HepG2 (cell line): ENCODE results near the gene HOXC9. TPM values are rescaled to one million over a fixed set of nuclear protein-coding genes. Genes with fewer than 3 reads are reported as not detected.

Source experiments
- AGO1 ChIP-seq: fragments of 200-400 bp; formaldehyde crosslinking; IDR thresholded peaks from 2 replicates; pipeline ENCODE4 v1.6.1; 2017; ENCODE audit warnings: mild to moderate bottlenecking, low read depth, low read length, moderate library complexity; ENCODE audit not compliant: poor library complexity, severe bottlenecking
- ARHGAP35 ChIP-seq: sonication (generic); formaldehyde crosslinking; IDR thresholded peaks from 2 replicates; pipeline ENCODE4 v1.9.0; 2022; ENCODE audit warnings: mild to moderate bottlenecking, inconsistent platforms, moderate library complexity, missing genetic modification reagents, borderline replicate concordance
- FOXC1 ChIP-seq: sonication (generic); formaldehyde crosslinking; IDR thresholded peaks from 2 replicates; pipeline ENCODE4 v1.8.0; 2022; ENCODE audit warnings: mild to moderate bottlenecking, missing genetic modification reagents, borderline replicate concordance
- KDM6A ChIP-seq: IDR thresholded peaks from 2 replicates; pipeline ENCODE4 v1.6.1; 2016; ENCODE audit warnings: low read depth
- NCOA2 ChIP-seq: sonication (generic); formaldehyde crosslinking; IDR thresholded peaks from 2 replicates; pipeline ENCODE4 v1.8.0; 2022; ENCODE audit warnings: inconsistent platforms
- NKX3-1 ChIP-seq: sonication (generic); formaldehyde crosslinking; IDR thresholded peaks from 2 replicates; pipeline ENCODE4 v1.5.0; 2020; ENCODE audit warnings: missing genetic modification reagents
- ONECUT2 ChIP-seq: sonication (generic); formaldehyde crosslinking; IDR thresholded peaks from 2 replicates; pipeline ENCODE4 v1.4.0; 2020; ENCODE audit warnings: missing genetic modification reagents
- PRMT3 ChIP-seq: sonication (generic); formaldehyde crosslinking; IDR thresholded peaks from 2 replicates; pipeline ENCODE4 v1.8.1; 2022; ENCODE audit warnings: low read depth, mild to moderate bottlenecking, moderate library complexity, missing genetic modification reagents, borderline replicate concordance
- RBM39 ChIP-seq: fragments of 200-400 bp; formaldehyde crosslinking; IDR thresholded peaks from one replicate; pipeline ENCODE4 v1.6.1; 2018; ENCODE audit warnings: antibody characterized with exemption, mild to moderate bottlenecking, low read depth, low read length; ENCODE audit not compliant: poor library complexity, severe bottlenecking
- SCMH1 ChIP-seq: sonication (generic); formaldehyde crosslinking; IDR thresholded peaks from 2 replicates; pipeline ENCODE4 v1.9.0; 2021; ENCODE audit warnings: missing genetic modification reagents, mild to moderate bottlenecking, borderline replicate concordance
- SNAPC2 ChIP-seq: sonication (generic); formaldehyde crosslinking; IDR thresholded peaks from 2 replicates; pipeline ENCODE4 v1.8.1; 2022; ENCODE audit warnings: mild to moderate bottlenecking, missing genetic modification reagents
- TBP ChIP-seq: sonication (generic); formaldehyde crosslinking; IDR thresholded peaks from 2 replicates; pipeline ENCODE4 v1.5.0; 2020; ENCODE audit warnings: missing genetic modification reagents
- ZBTB1 ChIP-seq: sonication (generic); formaldehyde crosslinking; IDR thresholded peaks from 2 replicates; pipeline ENCODE4 v1.4.0; 2020; ENCODE audit warnings: missing genetic modification reagents, borderline replicate concordance
- ZMYM2 ChIP-seq: sonication (generic); formaldehyde crosslinking; IDR thresholded peaks from 2 replicates; pipeline ENCODE4 v1.8.0; 2022; ENCODE audit warnings: mild to moderate bottlenecking, missing genetic modification reagents
- ZNF124 ChIP-seq: sonication (generic); formaldehyde crosslinking; IDR thresholded peaks from 2 replicates; pipeline ENCODE4 v1.4.0; 2020; ENCODE audit warnings: missing genetic modification reagents
- ZNF235 ChIP-seq: sonication (generic); formaldehyde crosslinking; IDR thresholded peaks from 2 replicates; pipeline ENCODE4 v1.8.1; 2023; ENCODE audit warnings: mild to moderate bottlenecking, missing genetic modification reagents, borderline replicate concordance
- ZNF280B ChIP-seq: sonication (generic); formaldehyde crosslinking; IDR thresholded peaks from 2 replicates; pipeline ENCODE4 v1.5.0; 2020; ENCODE audit warnings: missing genetic modification reagents, mild to moderate bottlenecking, borderline replicate concordance
- ZNF30 ChIP-seq: sonication (generic); formaldehyde crosslinking; IDR thresholded peaks from 2 replicates; pipeline ENCODE4 v1.5.0; 2020; ENCODE audit warnings: mild to moderate bottlenecking, missing genetic modification reagents
- ZNF501 ChIP-seq: sonication (generic); formaldehyde crosslinking; IDR thresholded peaks from 2 replicates; pipeline ENCODE4 v1.5.1; 2020; ENCODE audit warnings: mild to moderate bottlenecking, moderate library complexity, missing genetic modification reagents
- ZNF660 ChIP-seq: sonication (generic); formaldehyde crosslinking; IDR thresholded peaks from 2 replicates; pipeline ENCODE4 v1.5.1; 2020; ENCODE audit warnings: mild to moderate bottlenecking, low read depth, missing genetic modification reagents, borderline replicate concordance
- ZNF709 ChIP-seq: sonication (generic); formaldehyde crosslinking; IDR thresholded peaks from 2 replicates; pipeline ENCODE4 v1.5.0; 2020; ENCODE audit warnings: mild to moderate bottlenecking, missing genetic modification reagents
- ZNF800 ChIP-seq: sonication (generic); formaldehyde crosslinking; IDR thresholded peaks from 2 replicates; pipeline ENCODE4 v1.4.0; 2020; ENCODE audit warnings: missing genetic modification reagents
- ZSCAN12 ChIP-seq: sonication (generic); formaldehyde crosslinking; IDR thresholded peaks from 2 replicates; pipeline ENCODE4 v1.9.0; 2021; ENCODE audit warnings: mild to moderate bottlenecking, missing genetic modification reagents
- polyA plus RNA-seq, 8 experiments: library from polyadenylated mRNA; depleted of rRNA in 3 of 8; stranded (reverse) in 7 of 8; unstranded in 1 of 8; fragments of >200 nt; fragmentation: Illumina TruSeq in 4 of 8; extraction: Trizol in 4 of 8; gene quantifications; 2 replicates each; pipeline versions ENCODE4 v1.2.1 to v1.2.3, GENCODE V29; 2011 to 2016; ENCODE audit warnings: low read depth in 4 of 8, missing spikeins in 1 of 8, mixed read lengths in 1 of 8; ENCODE audit not compliant: insufficient read depth in 1 of 8
- total RNA-seq, 5 experiments: library from RNA; depleted of rRNA; stranded (reverse); fragments of >200 nt; fragmentation: Illumina TruSeq; extraction: Trizol; gene quantifications; 2 replicates each; pipeline ENCODE4 v1.2.3, GENCODE V29; 2016; ENCODE audit warnings: low read depth in 1 of 5
- TF ChIP-seq, protein P1 (sequence below): sonication (generic); formaldehyde crosslinking; IDR thresholded peaks from 2 replicates; pipeline ENCODE4 v1.4.0; 2020; ENCODE audit warnings: mild to moderate bottlenecking, missing genetic modification reagents, borderline replicate concordance
- TF ChIP-seq, protein P2 (sequence below): sonication (generic); formaldehyde crosslinking; IDR thresholded peaks from 2 replicates; pipeline ENCODE4 v1.8.0; 2022; ENCODE audit warnings: missing genetic modification reagents, mild to moderate bottlenecking, borderline replicate concordance

Gene HOXC9
- total and polyA plus RNA-seq, 2 of the 13 experiments (the other 11 are each of a cell fraction or from before 2014, with no cell fraction given): 0.11 to 1.1 TPM

- TF ChIP-seq ZNF800 (CRISPR knock-in tag) (peak; percentile 76), ZNF124 (CRISPR knock-in tag) (no peak), NCOA2 (CRISPR knock-in tag) (no peak), KDM6A (CRISPR knock-in tag) (no peak), PRMT3 (CRISPR knock-in tag) (no peak), ONECUT2 (no peak), AGO1 (no peak), NKX3-1 (CRISPR knock-in tag) (no peak), ZNF660 (CRISPR knock-in tag) (no peak), ZNF709 (CRISPR knock-in tag) (no peak), TBP (no peak), ZNF280B (no peak), ZNF501 (CRISPR knock-in tag) (peak; percentile 54; the same call in 1 of the 2 replicates), ZSCAN12 (no peak), SCMH1 (CRISPR knock-in tag) (no peak), ZMYM2 (CRISPR knock-in tag) (no peak), RBM39 (peak; percentile 50), ZBTB1 (CRISPR knock-in tag) (no peak), ZNF30 (CRISPR knock-in tag) (no peak), ARHGAP35 (no peak), FOXC1 (CRISPR knock-in tag) (no peak), SNAPC2 (CRISPR knock-in tag) (no peak), ZNF235 (CRISPR knock-in tag) (no peak)
- TF ChIP-seq, protein P1, sequence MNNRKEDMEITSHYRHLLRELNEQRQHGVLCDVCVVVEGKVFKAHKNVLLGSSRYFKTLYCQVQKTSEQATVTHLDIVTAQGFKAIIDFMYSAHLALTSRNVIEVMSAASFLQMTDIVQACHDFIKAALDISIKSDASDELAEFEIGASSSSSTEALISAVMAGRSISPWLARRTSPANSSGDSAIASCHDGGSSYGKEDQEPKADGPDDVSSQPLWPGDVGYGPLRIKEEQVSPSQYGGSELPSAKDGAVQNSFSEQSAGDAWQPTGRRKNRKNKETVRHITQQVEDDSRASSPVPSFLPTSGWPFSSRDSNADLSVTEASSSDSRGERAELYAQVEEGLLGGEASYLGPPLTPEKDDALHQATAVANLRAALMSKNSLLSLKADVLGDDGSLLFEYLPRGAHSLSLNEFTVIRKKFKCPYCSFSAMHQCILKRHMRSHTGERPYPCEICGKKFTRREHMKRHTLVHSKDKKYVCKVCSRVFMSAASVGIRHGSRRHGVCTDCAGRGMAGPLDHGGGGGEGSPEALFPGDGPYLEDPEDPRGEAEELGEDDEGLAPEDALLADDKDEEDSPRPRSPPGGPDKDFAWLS: no peak
- TF ChIP-seq, protein P2, sequence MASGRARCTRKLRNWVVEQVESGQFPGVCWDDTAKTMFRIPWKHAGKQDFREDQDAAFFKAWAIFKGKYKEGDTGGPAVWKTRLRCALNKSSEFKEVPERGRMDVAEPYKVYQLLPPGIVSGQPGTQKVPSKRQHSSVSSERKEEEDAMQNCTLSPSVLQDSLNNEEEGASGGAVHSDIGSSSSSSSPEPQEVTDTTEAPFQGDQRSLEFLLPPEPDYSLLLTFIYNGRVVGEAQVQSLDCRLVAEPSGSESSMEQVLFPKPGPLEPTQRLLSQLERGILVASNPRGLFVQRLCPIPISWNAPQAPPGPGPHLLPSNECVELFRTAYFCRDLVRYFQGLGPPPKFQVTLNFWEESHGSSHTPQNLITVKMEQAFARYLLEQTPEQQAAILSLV (CRISPR knock-in tag): no peak
Measured at GRCh38 chr12:54005853-54006558, 6.0 kb downstream of the HOXC9 start (continued).
